SK-N-SH (cell line): Measurements from ENCODE around the gene FAT3. TPM values are rescaled to one million over a fixed set of nuclear protein-coding genes. Genes with fewer than 3 reads are reported as not detected.

Source experiments
- CTCF ChIA-PET: fragments of 300-600, 350-600 bp; formaldehyde crosslinking; extraction: SDS; loops from one replicate; lab custom pipeline; 2021; lab: Yijun Ruan, JAX
- POLR2A ChIA-PET: fragments of 350-600 bp; sonication (Branson Sonifier 250); formaldehyde crosslinking; extraction: SDS; loops from one replicate; lab custom pipeline; 2020; ENCODE audit warnings: antibody characterized with exemption, inconsistent platforms; lab: Yijun Ruan, JAX
- DNase-seq: peaks from one replicate; pipeline ENCODE4 v3.0.0; 2012
- H2AFZ ChIP-seq: fragments of 200-600 bp; sonication (generic); 2 replicates; pipeline ENCODE4 v1.8.1; 2016; ENCODE audit warnings: antibody characterized with exemption, mild to moderate bottlenecking, low read depth
- H3F3A ChIP-seq: fragments of 200-600 bp; sonication (generic); replicated peaks from 2 replicates; pipeline ENCODE3; 2016; ENCODE audit warnings: antibody characterized with exemption, mild to moderate bottlenecking; ENCODE audit not compliant: insufficient read depth
- H3K27ac ChIP-seq, 2 experiments: fragments of 200-500 bp in 1 of 2; fragments of 200-600 bp in 1 of 2; sonication (Bioruptor generic) in 1 of 2; sonication (generic), shearing (Covaris generic) in 1 of 2; 2 replicates each; pipeline versions ENCODE4 v1.5.1 to v1.6.1; 2014 to 2016; ENCODE audit warnings: low read depth in 2 of 2, inconsistent platforms in 1 of 2, low read length in 1 of 2, mild to moderate bottlenecking in 1 of 2, mixed read lengths in 1 of 2
- H3K27me3 ChIP-seq: fragments of 200-600 bp; sonication (generic), shearing (Covaris generic); 2 replicates; pipeline ENCODE4 v1.6.1; 2016; ENCODE audit warnings: mixed run types; ENCODE audit not compliant: insufficient read depth
- H3K36me3 ChIP-seq, 2 experiments: fragments of 200-500 bp in 1 of 2; fragments of 200-600 bp in 1 of 2; sonication (Bioruptor generic) in 1 of 2; sonication (generic) in 1 of 2; replicated peaks in 1 of 2; 2 replicates each; pipeline versions ENCODE3 to v1.5.1; 2014 to 2016; ENCODE audit warnings: low read length in 1 of 2, mild to moderate bottlenecking in 1 of 2; ENCODE audit not compliant: insufficient read depth in 2 of 2, control insufficient read depth in 1 of 2
- H3K4me1 ChIP-seq, 2 experiments: fragments of 200-500 bp in 1 of 2; fragments of 200-600 bp in 1 of 2; sonication (Bioruptor generic) in 1 of 2; sonication (generic), shearing (Covaris generic) in 1 of 2; 2 replicates each; pipeline versions ENCODE4 v1.5.1 to v1.6.1; 2014 to 2016; ENCODE audit warnings: low read depth in 1 of 2, low read length in 1 of 2, mixed run types in 1 of 2; ENCODE audit not compliant: insufficient read depth in 2 of 2, control insufficient read depth in 1 of 2
- H3K4me2 ChIP-seq: fragments of 200-600 bp; sonication (generic), shearing (Covaris generic); 2 replicates; pipeline ENCODE4 v1.6.1; 2017; ENCODE audit warnings: mixed run types
- H3K4me3 ChIP-seq, 2 experiments: fragments of 200-500 bp in 1 of 2; fragments of 200-600 bp in 1 of 2; sonication (Bioruptor generic) in 1 of 2; sonication (generic), shearing (Covaris generic) in 1 of 2; 2 replicates each; pipeline versions ENCODE4 v1.5.1 to v1.8.1; 2014 to 2016; ENCODE audit warnings: low read depth in 2 of 2, inconsistent platforms in 1 of 2, low read length in 1 of 2, mild to moderate bottlenecking in 1 of 2, mixed read lengths in 1 of 2, moderate library complexity in 1 of 2
- H3K79me2 ChIP-seq: fragments of 200-600 bp; sonication (generic); 2 replicates; pipeline ENCODE4 v1.8.1; 2017; ENCODE audit warnings: mild to moderate bottlenecking; ENCODE audit not compliant: insufficient read depth
- H3K9ac ChIP-seq: fragments of 200-600 bp; sonication (generic); 2 replicates; pipeline ENCODE4 v1.6.1; 2017; ENCODE audit warnings: mixed run types
- H3K9me2 ChIP-seq: fragments of 200-600 bp; sonication (generic); 2 replicates; pipeline ENCODE4 v1.6.1; 2017; ENCODE audit warnings: mixed run types
- H3K9me3 ChIP-seq: fragments of 200-600 bp; sonication (generic); 2 replicates; pipeline ENCODE4 v1.6.1; 2017; ENCODE audit warnings: mixed run types, mild to moderate bottlenecking, moderate library complexity
- H4K20me1 ChIP-seq: fragments of 200-600 bp; sonication (generic); 2 replicates; pipeline ENCODE4 v1.6.1; 2017; ENCODE audit warnings: mild to moderate bottlenecking, mixed run types; ENCODE audit not compliant: insufficient read depth
- ELF1 ChIP-seq: IDR thresholded peaks from 2 replicates; pipeline ENCODE4 v1.4.0; 2012
- FOSL2 ChIP-seq: IDR thresholded peaks from 2 replicates; pipeline ENCODE4 v1.4.0; 2012; ENCODE audit warnings: low read depth, mild to moderate bottlenecking, moderate library complexity, borderline replicate concordance
- FOXJ3 ChIP-seq: sonication (generic); formaldehyde crosslinking; IDR thresholded peaks from 2 replicates; pipeline ENCODE4 v1.5.1; 2020; ENCODE audit warnings: mild to moderate bottlenecking, missing genetic modification reagents
- FOXM1 ChIP-seq: IDR thresholded peaks from 2 replicates; pipeline ENCODE4 v1.4.0; 2012; ENCODE audit warnings: low read depth, mild to moderate bottlenecking
- GATA2 ChIP-seq: sonication (generic); formaldehyde crosslinking; IDR thresholded peaks from 2 replicates; pipeline ENCODE4 v1.5.0; 2020; ENCODE audit warnings: mild to moderate bottlenecking, missing genetic modification reagents
- MAX ChIP-seq: IDR thresholded peaks from 2 replicates; pipeline ENCODE4 v1.4.0; 2012; ENCODE audit warnings: low read depth
- MXI1 ChIP-seq: IDR thresholded peaks from 2 replicates; pipeline ENCODE4 v1.6.1; 2012; ENCODE audit warnings: mild to moderate bottlenecking, low read depth, low read length, improper control_type of control experiment
- NRF1 ChIP-seq: IDR thresholded peaks from 2 replicates; pipeline ENCODE4 v1.6.1; 2012; ENCODE audit warnings: low read depth, mild to moderate bottlenecking, low read length
- PBX3 ChIP-seq: IDR thresholded peaks from 2 replicates; pipeline ENCODE4; 2012
- RAD21 ChIP-seq: IDR thresholded peaks from 2 replicates; pipeline ENCODE4 v1.6.1; 2012; ENCODE audit warnings: mild to moderate bottlenecking, low read length
- RCOR1 ChIP-seq: fragments of 150-350 bp; IDR thresholded peaks from 2 replicates; pipeline ENCODE4 v1.6.1; 2017; ENCODE audit warnings: antibody characterized with exemption, low read length
- REST ChIP-seq: IDR thresholded peaks from 2 replicates; pipeline ENCODE4 v1.6.1; 2012; ENCODE audit warnings: mild to moderate bottlenecking, low read depth, low read length, moderate library complexity
- RFX5 ChIP-seq: IDR thresholded peaks from 2 replicates; pipeline ENCODE4 v1.6.1; 2012; ENCODE audit warnings: mild to moderate bottlenecking, improper control_type of control experiment, low read length
- SIN3A ChIP-seq: IDR thresholded peaks from 2 replicates; pipeline ENCODE4 v1.6.1; 2012; ENCODE audit warnings: low read depth, mild to moderate bottlenecking, low read length, moderate library complexity, borderline replicate concordance
- TCF12 ChIP-seq: IDR thresholded peaks from 2 replicates; pipeline ENCODE4 v1.4.0; 2012
- USF1 ChIP-seq: IDR thresholded peaks from 2 replicates; pipeline ENCODE4 v1.4.0; 2012; ENCODE audit warnings: low read depth, borderline replicate concordance
- YY1 ChIP-seq: IDR thresholded peaks from 2 replicates; pipeline ENCODE4 v1.4.0; 2012; ENCODE audit warnings: low read depth, mild to moderate bottlenecking
- ZBTB33 ChIP-seq: IDR thresholded peaks from 2 replicates; pipeline ENCODE4 v1.4.0; 2012; ENCODE audit warnings: low read depth, borderline replicate concordance
- WGBS: methylation state at CpG from one replicate; pipeline ENCODE4 v1.1.6; 2017; ENCODE audit warnings: low lambda C conversion rate; 5-methylcytosine and 5-hydroxymethylcytosine counted together
- polyA plus RNA-seq, 3 experiments: library from polyadenylated mRNA; depleted of rRNA; stranded (reverse); fragments of >200 nt; gene quantifications; 2 replicates each; pipeline ENCODE4 v1.2.3, GENCODE V29; 2012

The FAT3 gene
- polyA plus RNA-seq, 1 of the 3 experiments (the other 2 are of a cell fraction) = 0.87 TPM

- Histone ChIP-seq H3K79me2 (no peaks in the 10 kb centered on the region), H3K27me3 (no peaks in the 10 kb centered on the region), H4K20me1 (no peaks in the 10 kb centered on the region), H3K9ac (no peak overlapping the region)
- no peak for TF ChIP-seq RFX5
- no peak for TF ChIP-seq MAX
- no peak for TF ChIP-seq YY1
- TF ChIP-seq FOXM1 = no peak
- TF ChIP-seq RAD21 = no peak
- no peak for TF ChIP-seq PBX3
- TF ChIP-seq ZBTB33 = no peak
- TF ChIP-seq ELF1 = no peak
- no peak for TF ChIP-seq TCF12
- TF ChIP-seq RCOR1 = no peak
- no peak for TF ChIP-seq USF1
- TF ChIP-seq GATA2 (CRISPR knock-in tag) = no peak
- no peak for TF ChIP-seq MXI1
- TF ChIP-seq FOSL2 = no peak
- TF ChIP-seq NRF1 = no peak
- no peak for TF ChIP-seq FOXJ3
- no peak for TF ChIP-seq REST
- TF ChIP-seq SIN3A = no peak
- TF ChIP-seq, all 33 proteins: peak for 0
- no peaks in the 10 kb centered on the region for H3K36me3 ChIP-seq
- ChIA-PET POLR2A (no interaction called here), CTCF (no interaction called here)
- no peak for DNase-seq
- peaks cover 3% of the 10 kb centered on the region for H3F3A ChIP-seq
- no peak overlapping the region for H3K4me2 ChIP-seq
- no peak overlapping the region for H2AFZ ChIP-seq
- no peak overlapping the region for H3K4me3 ChIP-seq
- 0 out of 4 replicates have a peak, but pooled peaks cover 0 to 6% of the 10 kb centered on the region in 2 experiments for H3K4me1 ChIP-seq
- WGBS = 65% methylated on average over 2 of the region's 2 CpGs
- no peaks in the 10 kb centered on the region; the same call in 1 of the 2 replicates for H3K9me2 ChIP-seq
- H3K27ac ChIP-seq = no peak overlapping the region
- no peaks in the 10 kb centered on the region for H3K9me3 ChIP-seq
Observed at GRCh38 chr11:92190535-92191206, 33.9 kb upstream of the FAT3 start.
